CD14-positive monocyte (primary cell): Measurements from ENCODE around the gene SEMA4D. TPM values are rescaled to one million over a fixed set of nuclear protein-coding genes. Genes with fewer than 3 reads are reported as not detected.

Experiments
- DNase-seq, 3 donors: peaks; one replicate each; pipeline ENCODE4 v3.0.0-alpha.2; 2011 to 2022
- H2AFZ ChIP-seq: 2 replicates; pipeline ENCODE4 v1.6.0; 2012; ENCODE audit warnings: mild to moderate bottlenecking, low read depth, low read length, inconsistent platforms; ENCODE audit not compliant: insufficient read depth, poor library complexity, severe bottlenecking
- H3K27ac ChIP-seq, 2 donors: 1 replicate in 1 of 2; 2 replicates in 1 of 2; pipeline ENCODE4 v1.5.1; 2012 to 2013; ENCODE audit warnings: low read length in 2 of 2, control low read depth in 1 of 2, inconsistent platforms in 1 of 2, low read depth in 1 of 2, mild to moderate bottlenecking in 1 of 2
- H3K27me3 ChIP-seq, 2 donors: one replicate each; pipeline versions ENCODE4 v1.6.0 to v1.6.1; 2011 to 2013; ENCODE audit warnings: low read length in 2 of 2; ENCODE audit not compliant: control insufficient read depth in 2 of 2, insufficient read depth in 2 of 2
- H3K36me3 ChIP-seq, 2 donors: replicated peaks in 1 of 2; 1 replicate in 1 of 2; 2 replicates in 1 of 2; pipeline versions ENCODE4 v1.5.1 to v1.6.1; 2012 to 2013; ENCODE audit warnings: low read length in 2 of 2, control low read depth in 1 of 2, inconsistent platforms in 1 of 2, mild to moderate bottlenecking in 1 of 2; ENCODE audit not compliant: insufficient read depth in 2 of 2, control insufficient read depth in 1 of 2
- H3K4me1 ChIP-seq, 2 donors: 1 replicate in 1 of 2; 2 replicates in 1 of 2; pipeline versions ENCODE4 v1.5.1 to v1.6.1; 2012 to 2013; ENCODE audit warnings: low read length in 2 of 2, control low read depth in 1 of 2, inconsistent platforms in 1 of 2, mild to moderate bottlenecking in 1 of 2, moderate library complexity in 1 of 2; ENCODE audit not compliant: insufficient read depth in 2 of 2, control insufficient read depth in 1 of 2
- H3K4me2 ChIP-seq: replicated peaks from 2 replicates; pipeline ENCODE3; 2012; ENCODE audit warnings: low read length, moderate library complexity, mild to moderate bottlenecking; ENCODE audit not compliant: poor library complexity, severe bottlenecking; ENCODE audit errors: extremely low read depth
- H3K4me3 ChIP-seq, 3 experiments: fragments of 200-600 bp in 1 of 3; sonication (generic) in 1 of 3; replicated peaks in 1 of 3; 1 replicate in 2 of 3; 2 replicates in 1 of 3; pipeline ENCODE4 v1.5.1; 2011 to 2013; ENCODE audit warnings: low read length in 3 of 3, mild to moderate bottlenecking in 3 of 3, control low read depth in 2 of 3, low read depth in 2 of 3, inconsistent platforms in 1 of 3, moderate library complexity in 1 of 3
- H3K79me2 ChIP-seq: 2 replicates; pipeline ENCODE4 v1.6.0; 2012; ENCODE audit warnings: mild to moderate bottlenecking, control low read depth, inconsistent platforms, low read length, moderate library complexity; ENCODE audit not compliant: insufficient read depth
- H3K9ac ChIP-seq: 2 replicates; pipeline ENCODE4 v1.6.0; 2017; ENCODE audit warnings: low read length, mild to moderate bottlenecking; ENCODE audit not compliant: insufficient read depth, poor library complexity, severe bottlenecking
- H3K9me3 ChIP-seq, 2 donors: replicated peaks in 1 of 2; 1 replicate in 1 of 2; 2 replicates in 1 of 2; pipeline versions ENCODE4 v1.5.1 to v1.6.1; 2012 to 2013; ENCODE audit warnings: low read length in 2 of 2, control low read depth in 1 of 2; ENCODE audit not compliant: control insufficient read depth in 1 of 2, insufficient read depth in 1 of 2
- H4K20me1 ChIP-seq: 2 replicates; pipeline ENCODE4 v1.6.0; 2012; ENCODE audit warnings: mild to moderate bottlenecking, low read length, control low read depth, moderate library complexity; ENCODE audit not compliant: insufficient read depth
- H3K27ac Mint-ChIP-seq, 7 donors: one replicate each; pipeline ENCODE4 v1.8.0; 2020; ENCODE audit warnings: mild to moderate bottlenecking in 7 of 7, mixed read lengths in 7 of 7, moderate library complexity in 6 of 7, inconsistent platforms in 2 of 7
- H3K27me3 Mint-ChIP-seq, 3 donors: one replicate each; pipeline ENCODE4 v1.8.0; 2021 to 2022; ENCODE audit warnings: low read depth in 3 of 3, mild to moderate bottlenecking in 3 of 3, mixed read lengths in 3 of 3, moderate library complexity in 3 of 3, inconsistent platforms in 1 of 3
- H3K36me3 Mint-ChIP-seq, 2 donors: one replicate each; pipeline ENCODE4 v1.8.0; 2020; ENCODE audit warnings: mixed read lengths in 2 of 2, inconsistent platforms in 1 of 2, mild to moderate bottlenecking in 1 of 2
- H3K4me1 Mint-ChIP-seq: one replicate; pipeline ENCODE4 v1.8.0; 2020; ENCODE audit warnings: mild to moderate bottlenecking, mixed read lengths
- H3K4me3 Mint-ChIP-seq, 2 donors: one replicate each; pipeline ENCODE4 v1.8.0; 2020; ENCODE audit warnings: mild to moderate bottlenecking in 2 of 2, mixed read lengths in 2 of 2, moderate library complexity in 1 of 2
- H3K9me3 Mint-ChIP-seq, 7 donors: one replicate each; pipeline ENCODE4 v1.8.0; 2020 to 2022; ENCODE audit warnings: mixed read lengths in 7 of 7, mild to moderate bottlenecking in 6 of 7, moderate library complexity in 6 of 7, inconsistent platforms in 2 of 7
- WGBS: methylation state at CpG from one replicate; pipeline ENCODE4 v1.1.5; 2013; ENCODE audit warnings: missing lambda C conversion rate; ENCODE audit not compliant: insufficient coverage; 5-methylcytosine and 5-hydroxymethylcytosine counted together
- intact Hi-C, 2 donors: fragments of 100-400 bp; cut with micrococcal nuclease; formaldehyde crosslinking; loops; one replicate each; pipeline versions ENCODE4 v1.15.0 to v1.15.1; 2023
- polyA plus RNA-seq, 3 donors: library from polyadenylated mRNA; depleted of rRNA in 1 of 3; unstranded in 2 of 3; stranded (reverse) in 1 of 3; fragments of 300-500 nt in 2 of 3; fragments of >200 nt in 1 of 3; fragmentation: Illumina TruSeq in 2 of 3; gene quantifications; 1 replicate in 2 of 3; 2 replicates in 1 of 3; pipeline ENCODE4 v1.2.3, GENCODE V29; 2012 to 2021
- TF ChIP-seq, protein P1 (sequence below): fragments of 200-600 bp; IDR thresholded peaks from one replicate; pipeline ENCODE4 v1.8.0; 2022; ENCODE audit warnings: antibody characterized with exemption, mild to moderate bottlenecking

Gene SEMA4D
- polyA plus RNA-seq, 3 donors, result 28.2 to 117 (median 28.6) TPM

DNA sequence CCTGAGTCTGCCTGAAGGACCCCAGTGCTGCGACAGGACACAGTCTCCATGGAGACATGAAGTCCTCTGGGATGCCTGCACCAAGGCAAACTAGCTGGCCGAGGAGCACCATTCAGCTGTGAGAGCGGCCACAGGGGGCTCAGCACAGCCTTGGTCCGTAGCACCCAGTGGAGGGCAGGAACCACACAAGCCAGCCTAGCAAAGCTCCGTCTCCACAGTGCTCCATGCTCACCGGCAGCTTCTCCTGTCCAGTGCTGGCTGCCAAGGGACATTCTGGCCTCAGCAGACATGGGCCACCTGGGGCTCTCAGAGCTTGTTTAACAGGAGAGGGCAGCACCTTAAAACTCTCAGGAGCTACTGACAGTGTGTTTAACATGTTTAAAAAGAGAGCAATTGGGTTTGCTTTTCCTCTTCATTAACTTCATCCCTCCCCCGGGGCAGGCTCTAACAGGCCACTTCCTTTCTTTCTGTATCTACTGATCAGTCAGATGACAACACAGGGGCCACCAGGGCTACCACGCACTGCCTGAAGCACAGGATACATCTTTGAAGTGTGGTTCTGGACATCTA is 122.6 kb downstream of the SEMA4D start:
- Histone ChIP-seq H3K36me3 (peaks cover 32 to 60% of the 10 kb centered on the region in 2 donors), H2AFZ (no peak overlapping the region), H3K79me2 (peaks cover 7% of the 10 kb centered on the region), H3K4me2 (no peak overlapping the region), H3K27ac (peak overlapping the region; percentile 23 to 54), H3K27me3 (no peaks in the 10 kb centered on the region), H3K4me1 (peaks cover 25 to 32% of the 10 kb centered on the region in 2 donors), H3K9me3 (no peaks in the 10 kb centered on the region), H3K9ac (no peak overlapping the region), H4K20me1 (peaks cover 25% of the 10 kb centered on the region), H3K4me3 (no peak overlapping the region)
- intact Hi-C loops, result loop anchor here in 1 of 2 donors (5.0 kb wide), 1 partner anchor 182 kb away; no protein-coding TSS in a partner anchor
- 41% methylated on average over 6 of the region's 8 CpGs for WGBS
- H3K36me3 Mint-ChIP-seq, result peaks cover 34 to 42% of the 10 kb centered on the region in 2 donors
- no peaks in the 10 kb centered on the region for H3K27me3 Mint-ChIP-seq
- peak in 1 of 3 donors; percentile 6 for DNase-seq
- H3K27ac Mint-ChIP-seq, result peak overlapping the region; percentile 40 to 77 (median 68)
- TF ChIP-seq, protein P1, sequence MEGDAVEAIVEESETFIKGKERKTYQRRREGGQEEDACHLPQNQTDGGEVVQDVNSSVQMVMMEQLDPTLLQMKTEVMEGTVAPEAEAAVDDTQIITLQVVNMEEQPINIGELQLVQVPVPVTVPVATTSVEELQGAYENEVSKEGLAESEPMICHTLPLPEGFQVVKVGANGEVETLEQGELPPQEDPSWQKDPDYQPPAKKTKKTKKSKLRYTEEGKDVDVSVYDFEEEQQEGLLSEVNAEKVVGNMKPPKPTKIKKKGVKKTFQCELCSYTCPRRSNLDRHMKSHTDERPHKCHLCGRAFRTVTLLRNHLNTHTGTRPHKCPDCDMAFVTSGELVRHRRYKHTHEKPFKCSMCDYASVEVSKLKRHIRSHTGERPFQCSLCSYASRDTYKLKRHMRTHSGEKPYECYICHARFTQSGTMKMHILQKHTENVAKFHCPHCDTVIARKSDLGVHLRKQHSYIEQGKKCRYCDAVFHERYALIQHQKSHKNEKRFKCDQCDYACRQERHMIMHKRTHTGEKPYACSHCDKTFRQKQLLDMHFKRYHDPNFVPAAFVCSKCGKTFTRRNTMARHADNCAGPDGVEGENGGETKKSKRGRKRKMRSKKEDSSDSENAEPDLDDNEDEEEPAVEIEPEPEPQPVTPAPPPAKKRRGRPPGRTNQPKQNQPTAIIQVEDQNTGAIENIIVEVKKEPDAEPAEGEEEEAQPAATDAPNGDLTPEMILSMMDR, result no peak
- peak overlapping the region in 1 of 2 donors; percentile 39 for H3K4me3 Mint-ChIP-seq
- peaks cover 0 to 2% (median 0%) of the 10 kb centered on the region in 7 donors for H3K9me3 Mint-ChIP-seq
- H3K4me1 Mint-ChIP-seq, result peaks cover 38% of the 10 kb centered on the region

DNA sequence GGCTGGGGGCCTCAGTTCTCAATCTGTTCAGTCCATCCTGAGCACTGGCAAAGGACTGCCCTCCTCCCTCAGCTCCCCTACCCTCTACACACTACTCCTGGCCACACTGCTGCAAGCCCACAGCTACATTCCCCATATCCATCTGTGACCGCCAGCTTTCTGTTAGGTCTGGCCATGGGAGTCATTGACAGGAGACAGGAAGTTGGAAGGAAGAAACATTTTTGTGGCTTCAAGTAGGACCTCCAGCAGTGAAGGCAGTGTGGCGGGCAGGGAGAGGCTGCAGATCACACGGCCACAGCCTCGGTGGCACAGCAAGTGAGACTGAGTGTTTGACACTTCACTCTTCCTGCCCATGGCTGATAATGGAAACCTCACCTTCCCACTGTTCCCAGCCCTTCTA is 123.7 kb downstream of the SEMA4D start:
- Histone ChIP-seq H3K4me2 (no peak overlapping the region), H3K4me1 (peaks cover 14 to 21% of the 10 kb centered on the region in 2 donors), H3K27ac (peak overlapping the region; percentile 18 to 40), H3K9me3 (no peaks in the 10 kb centered on the region), H3K27me3 (no peaks in the 10 kb centered on the region), H3K79me2 (peaks cover 7% of the 10 kb centered on the region), H3K36me3 (peaks cover 31 to 68% of the 10 kb centered on the region in 2 donors), H3K4me3 (no peak overlapping the region), H3K9ac (no peak overlapping the region), H2AFZ (no peak overlapping the region), H4K20me1 (peaks cover 28% of the 10 kb centered on the region)
- TF ChIP-seq, protein P1, result no peak
- Mint-ChIP-seq H3K36me3 (peaks cover 30 to 41% of the 10 kb centered on the region in 2 donors), H3K27ac (peak overlapping the region in 4 of 7 donors; percentile 4 to 49 (median 44)), H3K9me3 (peaks cover 0 to 2% (median 0%) of the 10 kb centered on the region in 7 donors), H3K4me1 (peaks cover 27% of the 10 kb centered on the region), H3K4me3 (no peak overlapping the region), H3K27me3 (no peaks in the 10 kb centered on the region)
- DNase-seq, result no peak
- WGBS, result 26% methylated on average over 3 of the region's 4 CpGs
- intact Hi-C loops, result no loop called here
